NCI-H2081 (cell line): Measurements from ENCODE around the gene ALDOB.

Source experiments
- DNase-seq, 2 experiments: peaks; one replicate each; lab custom pipeline; 2025; lab: John Stamatoyannopoulos, UW

The ALDOB gene

GRCh38 chr9:101383361-101383760, 52.2 kb downstream of the ALDOB start:
- DNase-seq: no peak

GRCh38 chr9:101381833-101382342, 53.7 kb downstream of the ALDOB start:
- DNase-seq: no peak

- no peak for DNase-seq
Observed at GRCh38 chr9:101381118-101381517, 54.5 kb downstream of the ALDOB start.

- DNase-seq: no peak
Observed at GRCh38 chr9:101380295-101380694, 55.3 kb downstream of the ALDOB start.

- DNase-seq: no peak
Observed at GRCh38 chr9:101376111-101376848, 59.3 kb downstream of the ALDOB start.

GRCh38 chr9:101375546-101375945, 60.0 kb downstream of the ALDOB start:
- no peak for DNase-seq

- no peak for DNase-seq
Observed at GRCh38 chr9:101372327-101373118, 63.1 kb downstream of the ALDOB start.

GRCh38 chr9:101371813-101372212, 63.8 kb downstream of the ALDOB start:
- no peak for DNase-seq
